HEK293 (cell line): ENCODE measurements around the gene JAGN1.
A peak's percentile ranks its signal among the peaks of the same experiment; 100 is the strongest.

Experiments
- CTCF ChIA-PET: fragments of 350-600 bp; formaldehyde crosslinking; extraction: SDS; loops from one replicate; lab custom pipeline; 2021; ENCODE audit warnings: antibody characterized with exemption; lab: Yijun Ruan, JAX
- POLR2A ChIA-PET: fragments of 300-600 bp; formaldehyde crosslinking; extraction: SDS; loops from one replicate; lab custom pipeline; 2020; ENCODE audit warnings: antibody characterized with exemption, inconsistent platforms; lab: Yijun Ruan, JAX
- H3K27ac ChIP-seq: fragments of 200-500 bp; sonication (Bioruptor generic); 2 replicates; pipeline ENCODE4 v1.5.1; 2014; ENCODE audit warnings: low read depth, low read length, control low read depth, inconsistent platforms; ENCODE audit errors: extremely low read depth
- H3K36me3 ChIP-seq, 2 experiments: fragments of 200-500 bp in 1 of 2; sonication (Bioruptor generic) in 1 of 2; 1 replicate in 1 of 2; 2 replicates in 1 of 2; pipeline ENCODE4 v1.5.1; 2014 to 2017; ENCODE audit warnings: inconsistent platforms in 2 of 2, low read length in 2 of 2; ENCODE audit not compliant: control insufficient read depth in 2 of 2, insufficient read depth in 1 of 2
- H3K4me1 ChIP-seq: fragments of 200-500 bp; sonication (Bioruptor generic); 2 replicates; pipeline ENCODE4 v1.5.1; 2014; ENCODE audit warnings: mild to moderate bottlenecking, low read length, inconsistent platforms; ENCODE audit not compliant: control insufficient read depth, insufficient read depth
- H3K4me3 ChIP-seq: 2 replicates; pipeline ENCODE4 v1.5.1; 2011; ENCODE audit warnings: low read depth, mild to moderate bottlenecking, control low read depth, low read length, moderate library complexity
- H3K9me3 ChIP-seq: fragments of 200-500 bp; sonication (Bioruptor generic); 2 replicates; pipeline ENCODE4 v1.5.1; 2014; ENCODE audit warnings: low read depth, low read length, inconsistent platforms; ENCODE audit not compliant: control insufficient read depth, insufficient read depth
- EGR2 ChIP-seq: fragments of 450-650 bp; formaldehyde crosslinking; IDR thresholded peaks from 2 replicates; pipeline ENCODE4 v1.5.1; 2016; ENCODE audit warnings: low read depth, missing biosample characterization, missing genetic modification characterization
- HOXA7 ChIP-seq: sonication (generic); formaldehyde crosslinking; IDR thresholded peaks from 2 replicates; pipeline ENCODE4 v1.8.1; 2022; ENCODE audit warnings: missing genetic modification reagents, borderline replicate concordance
- HOXC10 ChIP-seq: sonication (generic); formaldehyde crosslinking; IDR thresholded peaks from 2 replicates; pipeline ENCODE4 v1.8.1; 2023; ENCODE audit warnings: mild to moderate bottlenecking, missing genetic modification reagents
- OSR2 ChIP-seq: fragments of 450-650 bp; formaldehyde crosslinking; IDR thresholded peaks from 2 replicates; pipeline ENCODE4 v1.5.1; 2016; ENCODE audit warnings: missing biosample characterization, missing genetic modification characterization
- PBX3 ChIP-seq: sonication (generic); formaldehyde crosslinking; IDR thresholded peaks from 2 replicates; pipeline ENCODE4 v1.8.1; 2022; ENCODE audit warnings: mild to moderate bottlenecking, moderate library complexity, missing genetic modification reagents
- WT1 ChIP-seq: fragments of 450-650 bp; formaldehyde crosslinking; IDR thresholded peaks from 2 replicates; pipeline ENCODE4 v1.5.1; 2016; ENCODE audit warnings: missing biosample characterization, missing genetic modification characterization
- ZBTB21 ChIP-seq: fragments of 450-650 bp; formaldehyde crosslinking; IDR thresholded peaks from 2 replicates; pipeline ENCODE4 v1.5.1; 2017; ENCODE audit warnings: missing biosample characterization, missing genetic modification characterization
- ZFHX2 ChIP-seq: fragments of 450-650 bp; formaldehyde crosslinking; conservative IDR thresholded peaks from 2 replicates; pipeline ENCODE4 v1.5.1; 2016; ENCODE audit warnings: missing biosample characterization, missing genetic modification characterization
- ZFP3 ChIP-seq: fragments of 450-650 bp; formaldehyde crosslinking; IDR thresholded peaks from 2 replicates; pipeline ENCODE4 v1.5.1; 2016; ENCODE audit warnings: low read depth, missing biosample characterization, missing genetic modification characterization
- ZFP37 ChIP-seq: fragments of 450-650 bp; formaldehyde crosslinking; IDR thresholded peaks from 2 replicates; pipeline ENCODE4 v1.5.1; 2016; ENCODE audit warnings: missing biosample characterization, missing genetic modification characterization
- ZNF16 ChIP-seq: fragments of 450-650 bp; formaldehyde crosslinking; IDR thresholded peaks from 2 replicates; pipeline ENCODE4 v1.5.1; 2016; ENCODE audit warnings: low read depth, missing biosample characterization, missing genetic modification characterization
- ZNF175 ChIP-seq: fragments of 450-650 bp; formaldehyde crosslinking; IDR thresholded peaks from 2 replicates; pipeline ENCODE4 v1.5.1; 2016; ENCODE audit warnings: missing biosample characterization, missing genetic modification characterization
- ZNF23 ChIP-seq: fragments of 450-650 bp; formaldehyde crosslinking; IDR thresholded peaks from 2 replicates; pipeline ENCODE4 v1.5.1; 2016; ENCODE audit warnings: missing biosample characterization, missing genetic modification characterization, borderline replicate concordance
- ZNF311 ChIP-seq: fragments of 450-650 bp; formaldehyde crosslinking; IDR thresholded peaks from 2 replicates; pipeline ENCODE4 v1.5.1; 2017; ENCODE audit warnings: missing biosample characterization, missing genetic modification characterization, borderline replicate concordance
- ZNF585B ChIP-seq: fragments of 450-650 bp; formaldehyde crosslinking; IDR thresholded peaks from 2 replicates; pipeline ENCODE4 v1.5.1; 2016; ENCODE audit warnings: missing biosample characterization, missing genetic modification characterization
- ZNF610 ChIP-seq: fragments of 450-650 bp; formaldehyde crosslinking; IDR thresholded peaks from 2 replicates; pipeline ENCODE4 v1.5.1; 2016; ENCODE audit warnings: missing biosample characterization, missing genetic modification characterization, borderline replicate concordance
- ZNF660 ChIP-seq: fragments of 450-650 bp; IDR thresholded peaks from 2 replicates; pipeline ENCODE4 v1.5.1; 2018; ENCODE audit warnings: missing biosample characterization, mild to moderate bottlenecking, missing genetic modification characterization
- ZNF701 ChIP-seq: fragments of 450-650 bp; formaldehyde crosslinking; IDR thresholded peaks from 2 replicates; pipeline ENCODE4 v1.5.1; 2016; ENCODE audit warnings: missing biosample characterization, missing genetic modification characterization
- ZNF776 ChIP-seq: fragments of 450-650 bp; formaldehyde crosslinking; IDR thresholded peaks from 2 replicates; pipeline ENCODE4 v1.5.0; 2017; ENCODE audit warnings: missing biosample characterization, missing genetic modification characterization, borderline replicate concordance
- ZSCAN4 ChIP-seq: fragments of 450-650 bp; formaldehyde crosslinking; IDR thresholded peaks from 2 replicates; pipeline ENCODE4 v1.5.1; 2017; ENCODE audit warnings: missing biosample characterization, missing genetic modification characterization
- ZSCAN5A ChIP-seq: fragments of 450-650 bp; formaldehyde crosslinking; IDR thresholded peaks from 2 replicates; pipeline ENCODE4 v1.5.1; 2016; ENCODE audit warnings: missing biosample characterization, missing genetic modification characterization

Gene JAGN1

GRCh38 chr3:9906480-9906879 is 16.1 kb downstream of the JAGN1 start:
- POLR2A ChIA-PET: interaction anchor here (1.3 kb wide), 1 partner anchor 27 kb away, joined by 3 read pairs; the partner anchor contains the start of gene CRELD1
- no peaks in the 10 kb centered on the region for H3K9me3 ChIP-seq
- no peaks in the 10 kb centered on the region for H3K36me3 ChIP-seq
- H3K27ac ChIP-seq: no peak overlapping the region
- H3K4me1 ChIP-seq: no peaks in the 10 kb centered on the region
- H3K4me3 ChIP-seq: no peak overlapping the region
- CTCF ChIA-PET: interaction anchor here (1.5 kb wide), 1 partner anchor 13 kb away, joined by 3 read pairs; no protein-coding TSS in a partner anchor
- TF ChIP-seq ZFP3 (tag by site-specific recombination): no peak
- TF ChIP-seq HOXA7 (CRISPR knock-in tag): no peak
- no peak for TF ChIP-seq ZNF610 (tag by site-specific recombination)
- TF ChIP-seq HOXC10 (CRISPR knock-in tag): no peak
- TF ChIP-seq ZNF660 (tag by site-specific recombination): no peak
- TF ChIP-seq PBX3 (CRISPR knock-in tag): no peak
- no peak for TF ChIP-seq ZSCAN5A (tag by site-specific recombination)
- TF ChIP-seq ZNF16 (tag by site-specific recombination): no peak
- no peak for TF ChIP-seq ZNF701 (tag by site-specific recombination)
- no peak for TF ChIP-seq ZFP37
- no peak for TF ChIP-seq ZNF23 (tag by site-specific recombination)
- TF ChIP-seq OSR2 (tag by site-specific recombination): no peak
- no peak for TF ChIP-seq ZNF776 (tag by site-specific recombination)
- TF ChIP-seq WT1 (tag by site-specific recombination): no peak
- no peak for TF ChIP-seq ZNF585B (tag by site-specific recombination)
- TF ChIP-seq ZBTB21 (tag by site-specific recombination): no peak
- no peak for TF ChIP-seq ZFHX2 (tag by site-specific recombination)

- Histone ChIP-seq H3K9me3 (no peaks in the 10 kb centered on the region), H3K36me3 (no peaks in the 10 kb centered on the region), H3K27ac (no peak overlapping the region), H3K4me3 (no peak overlapping the region), H3K4me1 (peaks cover 7% of the 10 kb centered on the region)
- no peak for TF ChIP-seq ZNF311 (tag by site-specific recombination)
- ChIA-PET CTCF (interaction anchor here (0.5 to 1.3 kb wide), 2 partner anchors 8 to 38 kb away, joined by 3 to 5 read pairs; partner anchors contain the start of gene IL17RC), POLR2A (no interaction called here)
Observed at GRCh38 chr3:9908286-9908685, 17.9 kb downstream of the JAGN1 start.

GRCh38 chr3:9909221-9910013 is 19.0 kb downstream of the JAGN1 start:
- H3K9me3 ChIP-seq: no peaks in the 10 kb centered on the region
- no peak overlapping the region for H3K27ac ChIP-seq
- ChIA-PET CTCF (interaction anchor here (0.6 kb wide), 1 partner anchor 52 kb away, joined by 3 read pairs; no protein-coding TSS in a partner anchor), POLR2A (interaction anchor here (0.9 kb wide), 1 partner anchor 65 kb away, joined by 3 read pairs; the partner anchor contains the start of gene RPUSD3)
- peaks cover 7% of the 10 kb centered on the region for H3K4me1 ChIP-seq
- no peak overlapping the region for H3K4me3 ChIP-seq
- no peaks in the 10 kb centered on the region for H3K36me3 ChIP-seq
- TF ChIP-seq EGR2 (tag by site-specific recombination) (no peak), ZSCAN4 (tag by site-specific recombination) (0 out of 2 replicates have a peak, but pooled peaks have one; percentile 28), ZNF585B (tag by site-specific recombination) (no peak), ZNF175 (no peak), ZSCAN5A (tag by site-specific recombination) (no peak)
